HG03045 (cell line): ENCODE measurements around the gene PPARA.
"Not testable (repeated sequence)": the region's sequence is repeated elsewhere in the genome, so short reads cannot be mapped to it uniquely, and the experiment has no call there.

ENCODE experiments used
- ATAC-seq: cut with Tn5 transposase; IDR thresholded peaks from one replicate; pipeline ENCODE4 v1.9.1; 2021; ENCODE audit warnings: mild to moderate bottlenecking, moderate library complexity; ENCODE audit not compliant: unreplicated experiment

PPARA gene

DNA sequence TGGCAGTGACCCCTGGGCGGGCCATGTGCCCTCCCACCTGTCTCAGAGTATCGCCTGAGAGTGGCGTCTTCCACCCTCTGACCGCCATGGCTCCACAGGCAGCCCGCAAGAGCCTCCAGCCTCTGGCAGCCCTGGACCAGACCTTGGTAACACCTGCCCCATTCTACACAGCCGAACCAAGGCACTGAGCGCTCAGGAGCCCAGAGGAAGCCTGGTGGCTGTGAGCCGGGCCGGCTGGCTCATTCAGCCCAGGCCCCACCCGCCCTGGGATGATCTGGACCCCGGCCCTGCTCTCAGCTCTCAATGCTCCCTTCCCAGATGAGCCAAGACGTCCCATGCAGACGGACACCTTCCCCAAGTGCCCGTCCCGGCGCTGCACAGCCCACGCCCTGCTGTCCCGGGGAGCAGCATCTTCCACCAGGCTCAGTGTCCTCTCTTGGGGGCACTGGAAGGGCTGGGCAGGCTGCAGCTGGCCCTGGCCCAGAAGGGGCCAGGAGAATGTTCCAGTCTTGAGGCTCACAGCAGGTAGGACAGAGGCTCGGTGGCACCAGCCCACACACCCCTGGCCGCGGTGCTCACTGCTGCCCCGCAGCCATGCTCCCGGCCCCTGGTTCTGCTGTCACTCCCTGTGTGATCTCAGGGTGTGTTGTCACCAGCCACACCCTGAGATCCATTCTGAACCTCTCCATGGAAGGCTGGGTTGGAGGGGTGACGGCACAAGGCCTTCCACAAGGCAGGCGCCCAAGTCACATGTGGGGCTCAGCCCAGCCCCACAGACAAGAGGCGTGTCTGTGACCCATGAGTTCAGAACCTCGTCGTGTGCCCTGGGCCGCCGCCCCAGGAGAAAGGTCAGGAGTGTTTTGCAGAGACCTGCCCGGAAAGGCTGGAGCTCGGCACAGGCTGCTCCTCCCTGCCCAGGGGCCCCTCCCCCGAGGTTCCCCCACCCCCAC is 24.2 kb upstream of the PPARA start:
- ATAC-seq, result no peak

DNA sequence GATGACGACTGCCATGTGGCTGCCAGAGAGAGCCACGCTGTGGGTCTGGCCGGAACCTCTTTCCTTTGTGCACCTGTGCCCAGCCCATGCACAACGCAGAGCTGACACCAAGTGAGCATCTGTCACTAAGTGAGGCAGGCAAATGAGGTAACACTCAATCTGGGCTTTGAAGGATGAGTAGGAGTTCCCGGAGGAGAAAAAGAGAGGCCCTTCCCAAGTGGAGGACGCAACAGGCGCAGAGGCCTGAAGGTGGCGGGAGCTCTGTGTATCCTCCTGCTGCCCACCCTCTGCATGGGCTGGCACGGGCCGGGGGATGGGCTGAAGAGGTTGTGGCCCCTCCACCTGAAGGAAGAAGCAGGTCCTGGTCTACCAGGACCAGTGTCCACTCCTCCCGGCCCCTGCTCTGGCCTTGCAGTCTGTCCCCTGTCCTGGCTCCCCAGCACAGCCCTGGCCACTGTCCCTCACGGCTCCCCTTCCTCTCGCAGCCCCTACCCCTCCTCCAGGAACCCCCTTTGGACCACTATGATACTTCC is 23.4 kb upstream of the PPARA start:
- no peak for ATAC-seq

DNA sequence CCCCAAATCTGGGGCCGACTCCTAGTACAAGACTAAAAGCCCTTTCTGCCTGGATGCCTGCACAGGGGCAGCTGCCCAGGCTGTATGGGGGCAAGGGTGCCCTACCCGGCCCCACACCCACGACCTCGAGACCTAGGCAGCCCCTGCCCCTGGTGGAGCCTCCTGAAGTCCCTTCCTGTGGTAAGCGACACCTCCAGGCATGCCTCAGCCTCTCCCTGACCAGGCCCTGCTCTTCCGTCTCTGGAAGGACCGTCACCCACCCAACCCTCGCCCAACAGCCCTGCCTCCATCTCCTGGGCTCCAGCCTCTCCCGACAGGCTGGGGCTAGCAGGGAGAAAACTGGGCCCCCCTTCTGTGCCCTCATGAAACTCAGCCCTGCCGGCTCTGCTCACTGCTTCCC is 22.8 kb upstream of the PPARA start:
- ATAC-seq, result no peak

- ATAC-seq, result no peak
Measured at GRCh38 chr22:46128606-46129005, 21.7 kb upstream of the PPARA start.

GRCh38 chr22:46129390-46130041 is 20.8 kb upstream of the PPARA start:
- ATAC-seq, result no peak

DNA sequence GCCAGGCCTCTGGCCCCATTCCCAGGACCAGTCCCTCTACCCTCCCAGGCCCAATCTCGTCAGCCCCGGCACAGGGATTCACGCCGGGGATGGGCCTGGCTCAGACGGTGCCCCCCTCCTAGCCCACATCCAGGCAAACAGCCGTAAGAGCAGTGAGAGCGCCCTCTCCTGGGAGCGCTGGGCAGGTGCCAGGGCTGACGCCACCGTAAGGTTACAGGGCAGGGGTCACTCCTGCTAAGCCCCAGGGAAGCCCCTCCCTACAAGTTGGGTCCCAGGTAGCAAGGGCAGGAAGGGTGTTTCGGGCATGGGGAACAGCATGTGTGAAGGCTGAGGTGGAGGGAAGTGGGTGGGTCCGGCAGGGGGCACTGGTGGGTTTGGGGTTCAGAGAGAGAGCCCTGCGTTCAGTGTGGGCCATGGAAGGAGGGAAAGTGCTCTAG is 19.2 kb upstream of the PPARA start:
- ATAC-seq, result no peak

GRCh38 chr22:46132193-46132829 is 18.0 kb upstream of the PPARA start:
- ATAC-seq, result not testable (repeated sequence)

GRCh38 chr22:46132830-46133587 is 17.3 kb upstream of the PPARA start:
- ATAC-seq, result no peak

GRCh38 chr22:46133588-46133855 is 16.8 kb upstream of the PPARA start:
- ATAC-seq, result no peak

DNA sequence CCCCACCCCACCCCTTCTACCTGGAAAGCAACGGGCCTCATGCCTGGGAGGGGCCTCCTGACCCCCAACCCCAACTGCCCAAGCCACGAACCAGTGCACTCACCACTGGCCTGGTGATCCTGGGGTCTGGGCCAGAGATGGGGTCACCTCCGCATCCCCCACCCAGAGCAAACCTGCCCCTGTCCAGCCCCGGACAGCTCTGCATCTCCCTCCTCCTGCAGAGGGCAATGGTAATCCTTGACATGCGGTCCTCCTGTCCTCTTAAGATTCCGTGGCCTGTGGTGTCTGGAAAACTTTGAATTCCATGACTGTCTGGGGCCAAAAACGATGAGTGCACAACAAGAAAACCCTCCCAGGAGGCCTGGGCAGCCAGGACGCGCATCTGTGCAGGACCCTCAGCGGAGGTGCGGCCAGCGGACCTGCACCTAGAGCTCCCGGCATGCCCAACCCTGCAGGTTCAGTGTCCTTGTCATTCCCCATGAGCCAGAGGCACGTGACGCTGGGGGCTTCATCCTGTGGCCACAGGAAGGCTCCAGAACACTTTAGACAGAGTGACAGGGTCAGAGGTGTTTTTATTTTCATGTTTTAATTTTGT is 16.1 kb upstream of the PPARA start:
- ATAC-seq, result no peak

GRCh38 chr22:46135611-46136485 is 14.5 kb upstream of the PPARA start:
- no peak for ATAC-seq

DNA sequence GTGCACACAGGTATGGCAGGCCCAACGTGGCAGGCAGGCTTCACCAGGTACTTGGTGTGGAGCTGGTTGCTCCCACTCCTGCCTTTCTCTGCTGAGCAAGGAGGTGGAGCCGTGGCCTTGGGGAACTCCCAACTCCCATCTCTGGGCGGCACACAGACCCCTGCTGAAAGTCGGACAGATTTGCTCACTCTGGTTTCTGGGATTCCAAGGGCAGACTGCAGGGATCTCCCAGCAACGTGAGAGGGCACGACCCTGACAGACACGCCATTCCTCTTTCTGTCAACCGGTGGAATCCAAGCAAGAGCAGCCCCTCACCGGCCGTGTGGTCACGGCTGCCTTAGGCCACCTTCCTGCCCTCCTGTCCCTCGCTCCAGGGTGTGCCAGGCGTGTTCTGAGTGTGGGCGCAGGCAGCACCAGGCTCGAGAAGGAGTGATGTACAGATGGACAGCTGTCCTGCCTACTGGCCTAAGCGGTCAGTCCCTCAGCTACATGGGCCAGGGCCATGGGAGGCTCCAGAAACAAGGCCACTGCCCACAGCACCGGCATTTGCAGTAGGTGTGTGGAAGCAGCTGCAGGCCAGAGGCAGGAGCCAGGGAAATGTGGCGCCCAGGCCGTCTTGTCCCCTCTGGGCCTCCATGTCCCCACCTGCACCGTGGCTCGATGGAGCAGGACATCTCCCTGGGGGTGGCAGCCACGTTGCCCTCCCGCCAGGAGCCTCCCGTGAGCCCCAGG is 13.7 kb upstream of the PPARA start:
- ATAC-seq, result no peak

DNA sequence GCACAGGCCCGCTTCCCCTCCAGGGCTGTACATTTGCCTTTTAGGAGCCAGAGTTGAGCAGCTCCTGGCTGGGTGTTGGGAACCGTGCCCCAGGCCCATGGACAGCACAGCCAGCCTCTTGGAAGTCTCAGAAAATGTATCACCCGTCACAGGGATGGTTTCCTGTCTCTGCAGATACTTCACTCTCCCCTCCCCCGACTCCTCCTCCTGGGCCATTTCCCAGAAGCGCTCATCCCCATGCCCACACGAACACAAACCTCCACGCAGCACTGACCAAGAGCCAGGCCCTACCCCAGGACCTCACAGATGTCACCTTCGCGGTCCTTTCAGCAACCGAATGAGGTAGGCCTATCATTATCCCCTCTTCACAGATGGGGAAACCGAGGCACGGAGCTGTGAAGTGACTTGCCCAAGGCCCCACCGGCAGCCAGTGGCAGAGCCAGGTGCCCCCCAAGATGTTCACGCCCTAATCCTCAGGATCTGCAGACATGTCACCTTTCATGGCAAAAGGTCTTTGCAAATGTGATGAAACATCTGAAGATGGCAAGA is 13.0 kb upstream of the PPARA start:
- ATAC-seq, result no peak

DNA sequence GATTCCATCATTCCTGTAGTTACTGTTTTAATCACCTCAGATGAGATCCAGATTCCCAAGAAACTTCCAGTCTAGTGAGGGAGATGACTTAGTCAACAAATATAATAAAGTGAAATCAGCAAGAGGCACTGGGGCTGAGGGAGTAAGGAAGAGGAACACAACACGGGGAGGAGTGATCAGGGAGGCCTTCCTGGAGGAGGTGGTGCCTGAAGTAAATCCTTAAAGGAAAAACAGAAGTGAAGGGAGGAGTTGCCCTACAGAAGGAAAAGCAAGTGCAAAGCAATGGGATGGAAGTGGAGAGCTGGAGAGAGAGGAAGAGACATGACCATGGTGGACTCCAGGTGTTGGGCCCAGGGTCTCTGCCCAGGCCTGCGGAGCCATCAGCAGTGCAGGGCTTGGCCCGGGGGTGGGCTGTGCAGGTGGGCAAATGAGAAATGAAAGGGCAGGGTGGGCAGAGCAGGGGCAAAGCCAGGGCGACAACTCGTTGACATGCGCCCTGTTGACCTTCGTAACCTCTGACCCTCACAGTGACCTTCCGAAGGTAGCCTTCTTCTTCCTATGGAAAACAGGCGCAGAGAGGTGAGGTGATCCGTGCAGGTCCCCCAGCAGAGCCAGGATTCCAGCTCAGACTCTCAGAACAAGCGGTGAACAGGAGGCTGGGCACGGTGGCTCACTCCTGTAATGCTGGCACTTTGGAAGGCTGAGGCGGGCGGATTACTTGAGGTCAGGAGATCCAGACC is 12.1 kb upstream of the PPARA start:
- ATAC-seq, result no peak

DNA sequence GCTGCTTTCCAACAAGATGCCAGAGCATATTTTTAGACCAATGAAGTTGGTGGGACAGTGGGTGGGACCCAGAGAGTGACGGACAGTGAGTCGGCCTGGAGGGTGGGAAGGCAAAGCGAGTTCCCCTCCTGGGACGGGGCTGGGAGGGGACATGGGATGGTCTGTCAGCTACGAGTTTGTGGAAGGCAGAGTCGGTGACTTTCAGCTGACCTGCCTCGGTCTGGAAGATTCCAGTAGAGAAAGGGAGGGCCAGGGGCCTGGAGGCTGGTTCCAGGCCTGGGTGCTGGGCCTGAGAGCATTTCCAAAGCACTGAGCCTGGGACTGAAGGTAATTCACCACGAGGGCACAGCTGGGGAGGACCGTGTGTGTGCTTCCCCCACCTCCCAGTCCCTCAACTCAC is 10.9 kb upstream of the PPARA start:
- ATAC-seq, result not testable (repeated sequence)

DNA sequence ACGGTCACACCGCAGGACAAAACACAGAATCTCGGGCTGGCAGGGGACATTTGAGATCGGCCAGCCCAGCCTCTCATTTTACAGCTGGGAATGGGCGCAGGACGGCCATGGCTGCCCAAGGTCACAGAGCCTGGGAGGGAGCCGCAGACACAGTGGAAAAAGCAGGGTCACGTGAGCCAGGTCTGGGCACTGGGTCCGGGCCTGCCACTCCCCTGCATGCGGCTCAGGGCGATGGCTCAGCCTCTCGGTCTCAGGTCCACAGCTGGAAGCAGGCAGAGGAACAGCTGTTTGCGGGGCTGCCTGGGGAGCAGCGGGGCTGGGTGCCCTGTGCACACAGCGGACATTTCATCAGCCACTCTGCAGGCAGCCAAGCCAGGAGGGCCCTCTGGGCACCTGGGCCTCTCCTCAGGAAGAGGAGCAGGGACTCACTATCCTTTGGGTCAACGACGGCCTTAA is 10.4 kb upstream of the PPARA start:
- ATAC-seq, result no peak

DNA sequence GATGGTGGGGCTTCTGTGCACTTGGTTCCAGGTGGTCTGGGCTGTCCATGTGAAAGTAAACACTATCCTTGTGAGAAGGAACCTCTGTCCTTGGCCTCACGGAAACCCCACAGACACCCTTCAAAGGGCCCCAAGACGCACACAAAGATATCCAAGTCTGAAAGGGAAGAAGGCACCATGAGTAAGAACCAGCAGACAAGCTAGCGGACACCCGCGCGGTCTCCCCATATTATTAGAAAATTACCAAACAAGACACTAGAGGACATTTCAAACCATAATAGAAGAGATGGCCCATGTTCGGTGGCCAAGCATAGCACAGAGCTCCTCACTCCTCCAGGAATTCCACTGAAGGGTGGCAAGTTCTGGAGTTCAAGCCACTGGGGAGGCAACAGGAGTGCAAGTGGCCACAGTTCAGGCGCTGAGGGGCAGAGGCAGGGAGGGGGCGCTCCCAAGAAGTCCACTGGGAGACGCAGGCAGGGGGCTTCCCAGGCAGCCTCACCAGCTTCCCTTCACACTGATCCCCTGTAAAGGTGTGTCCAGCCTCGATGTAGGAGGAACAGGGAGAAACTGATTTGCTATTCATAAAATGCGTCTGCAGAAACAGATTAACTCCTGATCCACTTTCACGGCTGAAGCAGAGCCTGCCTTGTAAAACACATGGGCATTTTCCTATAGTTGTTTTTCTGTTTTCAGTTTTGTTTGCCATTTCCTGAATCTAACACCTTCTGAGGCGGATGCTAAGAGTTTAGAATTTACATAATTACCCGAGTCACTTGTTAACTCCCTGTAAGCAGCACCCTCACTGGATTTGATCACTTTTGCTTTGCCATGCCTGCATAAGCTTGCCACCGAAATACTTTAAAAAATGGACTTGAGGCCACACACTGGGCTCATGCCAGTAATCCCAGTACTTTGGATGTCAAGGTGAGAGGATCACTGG is 9.1 kb upstream of the PPARA start:
- no peak for ATAC-seq
